22Rv1 (cell line): ENCODE data around the gene PRKD1.
A peak's percentile ranks its signal among the peaks of the same experiment; 100 is the strongest.
"Not testable (repeated sequence)": the region's sequence is repeated elsewhere in the genome, so short reads cannot be mapped to it uniquely, and the experiment has no call there.

Experiments used
- H3K27ac ChIP-seq: fragments of 450-650 bp; 2 replicates; pipeline ENCODE4 v1.5.1; 2017
- ZFX ChIP-seq: fragments of 450-650 bp; IDR thresholded peaks from 2 replicates; pipeline ENCODE4 v1.6.1; 2017; ENCODE audit warnings: antibody characterized with exemption, borderline replicate concordance
- TF ChIP-seq, protein P1 (sequence below): fragments of 450-650 bp; IDR thresholded peaks from 2 replicates; pipeline ENCODE4 v1.5.1; 2017; ENCODE audit warnings: mild to moderate bottlenecking

The PRKD1 gene

DNA sequence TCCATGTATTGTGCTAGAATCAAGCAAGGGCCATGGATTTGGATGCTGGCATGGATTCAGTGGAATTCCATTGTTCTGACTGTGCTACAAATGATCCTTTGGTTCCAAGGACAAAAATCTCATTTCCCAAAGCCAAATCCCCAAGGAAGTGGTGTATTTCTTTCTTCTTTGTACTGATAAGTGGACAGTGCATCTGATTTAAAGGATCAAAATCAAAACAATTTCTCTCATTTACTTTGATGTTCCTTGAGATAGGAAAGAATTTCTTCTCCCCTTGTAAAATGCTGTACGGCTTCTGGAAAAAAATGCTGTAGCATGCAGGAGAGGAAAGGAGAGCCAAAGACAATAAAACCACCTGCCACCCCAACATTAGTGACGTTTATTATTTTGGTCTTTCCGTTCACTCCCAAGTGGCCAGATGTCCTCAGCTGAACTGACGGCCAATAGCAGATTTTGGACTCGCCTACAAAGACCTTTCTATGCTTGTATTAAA is 185.7 kb downstream of the PRKD1 start:
- no peak for TF ChIP-seq ZFX
- TF ChIP-seq, protein P1, sequence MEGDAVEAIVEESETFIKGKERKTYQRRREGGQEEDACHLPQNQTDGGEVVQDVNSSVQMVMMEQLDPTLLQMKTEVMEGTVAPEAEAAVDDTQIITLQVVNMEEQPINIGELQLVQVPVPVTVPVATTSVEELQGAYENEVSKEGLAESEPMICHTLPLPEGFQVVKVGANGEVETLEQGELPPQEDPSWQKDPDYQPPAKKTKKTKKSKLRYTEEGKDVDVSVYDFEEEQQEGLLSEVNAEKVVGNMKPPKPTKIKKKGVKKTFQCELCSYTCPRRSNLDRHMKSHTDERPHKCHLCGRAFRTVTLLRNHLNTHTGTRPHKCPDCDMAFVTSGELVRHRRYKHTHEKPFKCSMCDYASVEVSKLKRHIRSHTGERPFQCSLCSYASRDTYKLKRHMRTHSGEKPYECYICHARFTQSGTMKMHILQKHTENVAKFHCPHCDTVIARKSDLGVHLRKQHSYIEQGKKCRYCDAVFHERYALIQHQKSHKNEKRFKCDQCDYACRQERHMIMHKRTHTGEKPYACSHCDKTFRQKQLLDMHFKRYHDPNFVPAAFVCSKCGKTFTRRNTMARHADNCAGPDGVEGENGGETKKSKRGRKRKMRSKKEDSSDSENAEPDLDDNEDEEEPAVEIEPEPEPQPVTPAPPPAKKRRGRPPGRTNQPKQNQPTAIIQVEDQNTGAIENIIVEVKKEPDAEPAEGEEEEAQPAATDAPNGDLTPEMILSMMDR, result no peak
- H3K27ac ChIP-seq, result no peak overlapping the region

DNA sequence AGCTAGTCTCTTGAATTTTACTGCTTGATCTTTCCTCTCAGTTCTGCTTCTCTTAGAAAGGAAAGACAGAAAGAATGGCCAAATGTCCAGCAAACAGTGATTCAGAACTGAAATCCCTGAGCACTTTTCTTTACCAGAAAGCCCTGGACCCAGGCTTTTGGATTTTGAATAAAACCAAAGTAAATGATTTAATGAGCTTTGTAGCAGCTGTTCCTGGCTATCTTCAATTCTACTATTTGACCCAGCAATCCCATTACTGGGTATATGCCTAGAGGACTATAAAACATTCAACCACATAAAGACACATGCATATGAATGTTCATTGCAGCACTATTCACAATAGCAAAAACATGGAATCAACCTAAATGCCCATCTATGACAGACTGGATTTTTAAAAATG is 187.2 kb downstream of the PRKD1 start:
- TF ChIP-seq, protein P1, result no peak
- no peak for TF ChIP-seq ZFX
- H3K27ac ChIP-seq, result no peak overlapping the region

DNA sequence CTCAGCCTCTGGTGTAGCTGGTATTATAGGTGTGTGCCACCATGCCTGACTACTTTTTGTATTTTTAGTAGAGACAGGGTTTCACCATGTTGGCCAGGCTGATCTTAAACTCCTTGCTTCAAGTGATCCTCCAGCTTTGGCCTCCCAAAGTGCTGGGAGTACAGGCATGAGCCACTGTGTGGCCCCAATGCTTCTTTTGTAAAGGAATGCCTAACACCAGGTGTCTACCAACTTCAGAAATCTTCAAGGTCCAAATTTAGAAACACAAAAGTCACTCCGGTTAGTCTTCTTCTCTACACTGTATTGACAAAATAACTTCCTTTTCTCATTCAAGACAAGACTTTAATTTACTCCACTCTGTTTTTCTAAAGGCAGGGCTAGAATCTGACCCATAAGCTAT is 188.7 kb downstream of the PRKD1 start:
- no peak for TF ChIP-seq ZFX
- TF ChIP-seq, protein P1, result no peak
- H3K27ac ChIP-seq, result no peak overlapping the region

DNA sequence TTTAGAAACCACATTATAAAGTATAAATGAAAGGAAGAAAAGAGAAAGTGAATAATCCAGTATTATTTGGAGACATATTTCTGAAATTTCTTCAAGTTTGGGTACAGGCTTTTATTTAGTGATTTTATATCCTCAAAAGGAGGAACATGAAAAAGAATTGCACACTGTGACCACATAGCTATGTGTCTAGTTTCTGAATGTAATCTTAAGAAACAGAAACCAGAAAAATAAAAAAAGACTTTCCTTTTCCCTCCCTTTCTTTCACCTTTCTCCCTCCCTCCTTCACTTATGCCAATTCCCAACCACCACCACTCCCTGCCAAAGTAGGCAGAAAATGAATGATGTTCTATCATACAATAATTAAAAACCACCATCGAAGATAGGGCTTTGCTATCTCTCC is 189.6 kb downstream of the PRKD1 start:
- H3K27ac ChIP-seq, result no peak overlapping the region
- TF ChIP-seq, protein P1, result no peak
- TF ChIP-seq ZFX, result no peak

DNA sequence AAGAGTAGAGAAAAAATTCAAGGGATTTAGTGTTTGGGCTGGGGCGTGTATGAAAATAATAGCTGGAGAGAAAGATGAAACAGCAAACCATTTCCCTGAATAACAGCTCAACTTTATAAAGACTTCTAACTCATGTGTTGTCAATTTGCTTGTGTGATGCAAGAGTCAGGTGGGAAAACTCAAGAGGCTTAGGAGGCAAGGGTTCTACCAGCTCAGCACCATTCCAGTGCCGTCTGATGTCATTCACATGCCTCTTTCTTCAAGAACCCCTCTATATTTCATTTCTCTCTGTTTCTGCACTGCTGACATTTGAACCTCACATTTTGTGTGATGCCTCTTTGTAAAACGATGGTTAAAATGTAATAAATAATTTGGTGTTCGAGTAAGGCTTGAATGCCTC is 192.2 kb downstream of the PRKD1 start:
- peak overlapping the region; percentile 82; the same call in 1 of the 2 replicates for H3K27ac ChIP-seq
- no peak for TF ChIP-seq ZFX
- TF ChIP-seq, protein P1, result no peak

DNA sequence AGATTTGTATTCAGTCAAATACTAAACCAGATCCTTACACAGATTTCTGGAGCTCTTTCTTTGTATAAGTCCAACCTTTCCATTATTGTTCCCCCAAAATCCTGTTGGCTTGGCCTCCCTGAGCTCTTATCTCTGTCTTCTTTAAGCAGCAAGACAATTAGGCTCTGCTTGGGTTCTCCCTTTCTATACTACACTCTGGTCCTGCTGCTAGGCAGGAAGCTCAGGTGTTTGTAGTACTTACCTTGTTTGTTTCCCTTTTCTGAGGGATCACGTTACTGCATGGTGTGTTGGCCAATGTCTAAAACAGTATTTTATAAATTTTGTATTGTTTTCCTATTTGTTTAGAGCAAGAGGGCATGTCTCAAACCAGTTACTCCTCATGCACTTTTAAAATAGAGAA is 192.9 kb downstream of the PRKD1 start:
- TF ChIP-seq, protein P1, result no peak
- TF ChIP-seq ZFX, result no peak
- peak overlapping the region; percentile 82 for H3K27ac ChIP-seq

DNA sequence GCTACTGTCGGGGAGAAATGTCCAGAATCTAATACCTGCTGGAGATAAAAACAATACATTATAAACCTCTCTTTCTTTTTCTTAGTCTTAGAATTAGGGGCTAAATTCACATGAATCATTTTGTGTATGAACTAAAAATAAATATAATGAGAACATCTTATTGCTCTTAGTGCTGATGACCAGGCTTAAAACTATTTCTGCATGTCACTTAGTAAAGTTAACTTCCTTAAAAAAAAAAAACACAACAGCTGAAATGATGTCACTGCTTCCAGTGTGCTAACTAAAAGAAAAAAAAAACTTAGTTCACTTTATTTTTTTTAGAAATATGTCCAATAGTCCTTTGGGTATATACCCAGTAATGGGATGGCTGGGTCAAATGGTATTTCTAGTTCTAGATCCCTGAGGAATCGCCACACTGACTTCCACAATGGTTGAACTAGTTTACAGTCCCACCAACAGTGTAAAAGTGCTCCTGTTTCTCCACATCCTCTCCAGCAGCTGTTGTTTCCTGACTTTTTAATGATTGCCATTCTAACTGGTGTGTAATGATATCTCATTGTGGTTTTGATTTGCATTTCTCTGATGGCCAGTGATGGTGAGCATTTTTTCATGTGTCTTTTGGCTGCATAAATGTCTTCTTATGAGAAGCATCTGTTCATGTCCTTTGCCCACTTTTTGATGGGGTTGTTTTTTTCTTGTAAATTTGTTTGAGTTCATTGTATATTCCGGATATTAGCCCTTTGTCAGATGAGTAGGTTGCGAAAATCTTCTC is 200.9 kb downstream of the PRKD1 start:
- not testable (repeated sequence) for H3K27ac ChIP-seq

DNA sequence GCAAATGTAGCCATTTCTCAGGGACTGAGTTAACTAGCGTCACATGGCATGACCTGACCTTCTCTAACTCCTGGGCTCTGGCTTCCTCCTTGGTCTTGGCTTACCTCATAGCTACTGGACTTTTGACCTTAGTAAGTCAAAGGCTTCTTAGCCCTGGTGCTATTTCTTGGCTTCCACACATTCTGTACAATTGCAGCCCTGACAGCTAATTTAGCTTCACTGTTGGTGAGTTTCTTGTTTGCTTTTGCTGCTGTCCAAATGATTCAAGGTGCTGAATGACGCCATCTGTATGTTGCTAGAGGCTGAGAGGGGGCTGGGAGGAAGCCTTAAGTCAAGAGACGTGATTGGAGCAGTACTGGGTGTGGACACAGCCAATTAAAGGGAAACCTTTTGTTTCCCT is 202.7 kb downstream of the PRKD1 start:
- TF ChIP-seq, protein P1, result no peak
- no peak for TF ChIP-seq ZFX
- peak overlapping the region; percentile 65 for H3K27ac ChIP-seq
